ENCODE data around the gene SEC24C.

Gene SEC24C

GRCh38 chr10:73814896-73815718, 70.9 kb downstream of the SEC24C start:
- no peak for DNase-seq

DNA sequence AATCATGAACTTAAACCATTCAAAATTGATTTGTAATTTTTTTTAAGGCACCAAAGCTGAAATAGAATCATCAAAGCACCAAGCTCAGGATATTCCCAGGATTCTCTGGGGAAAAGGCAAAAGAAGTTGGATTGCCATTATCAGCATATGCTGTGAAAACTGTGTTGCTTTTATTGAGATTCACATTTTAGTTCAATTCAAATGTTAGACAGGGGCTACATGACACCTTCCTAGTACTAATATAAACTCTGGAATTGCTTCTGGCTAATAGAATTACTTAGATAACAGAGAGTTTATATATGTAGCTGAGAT, 71.5 kb downstream of the SEC24C start:
- DNase-seq: no peak

- DNase-seq: no peak
Observed at GRCh38 chr10:73816917-73817729, 73.0 kb downstream of the SEC24C start.

GRCh38 chr10:73817826-73818225, 73.7 kb downstream of the SEC24C start:
- no peak for DNase-seq

DNA sequence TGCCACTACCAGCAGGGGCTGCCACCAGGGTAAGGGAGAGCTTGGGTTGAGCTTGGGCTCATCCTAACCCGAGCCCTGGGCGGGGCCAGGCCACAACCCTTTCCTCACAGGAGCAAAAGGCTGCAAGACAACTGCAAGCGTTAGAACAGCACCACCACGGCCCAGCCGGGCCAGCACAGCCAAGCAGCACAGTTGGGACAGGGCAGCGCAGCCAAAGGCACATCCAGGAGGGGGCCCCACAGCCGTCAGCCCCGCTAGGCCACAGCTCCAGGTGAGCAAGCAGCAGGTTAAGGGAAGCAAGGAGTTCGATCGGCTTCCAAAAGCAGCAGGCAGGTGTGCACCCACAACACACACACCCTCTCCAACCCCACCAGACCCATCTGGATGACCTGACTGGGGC, 74.2 kb downstream of the SEC24C start:
- DNase-seq: no peak

- DNase-seq: no peak
Observed at GRCh38 chr10:73819081-73819480, 74.9 kb downstream of the SEC24C start.

- no peak for DNase-seq
Observed at GRCh38 chr10:73819513-73820093, 75.4 kb downstream of the SEC24C start.

Measured in activated CD8-positive, alpha-beta memory T cell treated with anti-CD3 and anti-CD28 coated beads, Interleukin-2, amount 50 U/mL, for 4 hours (primary cell).